PFSK-1 (cell line): ENCODE data around the gene RNF223.
A peak's percentile ranks its signal among the peaks of the same experiment; 100 is the strongest.

Experiments
- FOXP2 ChIP-seq: optimal IDR thresholded peaks from 2 replicates; pipeline ENCODE3; 2011; ENCODE audit warnings: borderline replicate concordance, control low read depth, inconsistent platforms; ENCODE audit not compliant: insufficient read depth; ENCODE audit errors: extremely low read length, extremely low read depth
- POLR2AphosphoS5 ChIP-seq: IDR thresholded peaks from 2 replicates; pipeline ENCODE4 v1.6.1; 2012; ENCODE audit warnings: low read depth, mild to moderate bottlenecking, control low read depth, low read length, moderate library complexity
- SIN3A ChIP-seq: IDR thresholded peaks from 2 replicates; pipeline ENCODE4 v1.6.1; 2012; ENCODE audit warnings: mild to moderate bottlenecking, low read length, moderate library complexity, borderline replicate concordance; ENCODE audit not compliant: insufficient read depth
- TAF1 ChIP-seq: IDR thresholded peaks from 2 replicates; pipeline ENCODE4 v1.6.1; 2012; ENCODE audit warnings: low read length, control low read depth, borderline replicate concordance; ENCODE audit not compliant: insufficient read depth
- TF ChIP-seq, protein P1 (sequence below), 2 experiments: IDR thresholded peaks; 2 replicates each; pipeline versions ENCODE4 v1.6.1 to v1.8.0; 2011 to 2012; ENCODE audit warnings: low read depth in 2 of 2, low read length in 2 of 2, control low read depth in 1 of 2, inconsistent platforms in 1 of 2, mild to moderate bottlenecking in 1 of 2, moderate library complexity in 1 of 2; ENCODE audit not compliant: insufficient read depth in 1 of 2

DNA sequence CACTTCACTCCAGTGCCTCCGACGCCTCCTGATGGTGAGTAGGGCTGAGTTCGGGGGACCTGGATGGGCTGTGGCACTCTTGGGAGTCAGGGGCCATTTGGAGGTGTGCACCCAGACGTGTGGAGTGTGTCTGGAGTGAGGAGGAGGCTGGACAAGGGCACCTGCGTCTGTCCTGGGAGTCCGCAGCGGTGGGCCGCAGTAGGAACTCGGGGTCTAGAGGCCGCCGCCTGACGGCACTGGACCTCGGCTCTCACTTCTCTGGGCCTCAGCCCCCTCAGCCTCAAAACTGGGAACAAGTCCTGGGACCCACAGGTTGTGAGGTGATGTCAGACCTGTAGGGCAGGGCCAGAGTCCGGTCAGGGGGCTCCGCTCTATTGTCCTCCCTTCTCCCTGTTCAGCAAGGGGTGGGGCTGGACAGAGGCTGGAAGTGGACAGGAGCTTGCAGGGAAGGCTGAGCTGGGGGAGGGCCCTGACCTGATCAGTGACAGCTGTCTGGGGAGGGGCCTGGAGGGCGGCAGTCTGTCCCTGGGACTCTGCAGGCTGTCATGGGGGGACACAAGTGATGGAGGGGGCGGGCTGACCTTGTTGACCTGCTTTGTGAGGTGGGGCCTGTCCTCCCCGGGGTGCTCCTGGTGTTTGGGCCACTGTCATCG lies 38.7 kb downstream of the RNF223 start:
- TF ChIP-seq POLR2AphosphoS5: no peak
- TF ChIP-seq, protein P1, sequence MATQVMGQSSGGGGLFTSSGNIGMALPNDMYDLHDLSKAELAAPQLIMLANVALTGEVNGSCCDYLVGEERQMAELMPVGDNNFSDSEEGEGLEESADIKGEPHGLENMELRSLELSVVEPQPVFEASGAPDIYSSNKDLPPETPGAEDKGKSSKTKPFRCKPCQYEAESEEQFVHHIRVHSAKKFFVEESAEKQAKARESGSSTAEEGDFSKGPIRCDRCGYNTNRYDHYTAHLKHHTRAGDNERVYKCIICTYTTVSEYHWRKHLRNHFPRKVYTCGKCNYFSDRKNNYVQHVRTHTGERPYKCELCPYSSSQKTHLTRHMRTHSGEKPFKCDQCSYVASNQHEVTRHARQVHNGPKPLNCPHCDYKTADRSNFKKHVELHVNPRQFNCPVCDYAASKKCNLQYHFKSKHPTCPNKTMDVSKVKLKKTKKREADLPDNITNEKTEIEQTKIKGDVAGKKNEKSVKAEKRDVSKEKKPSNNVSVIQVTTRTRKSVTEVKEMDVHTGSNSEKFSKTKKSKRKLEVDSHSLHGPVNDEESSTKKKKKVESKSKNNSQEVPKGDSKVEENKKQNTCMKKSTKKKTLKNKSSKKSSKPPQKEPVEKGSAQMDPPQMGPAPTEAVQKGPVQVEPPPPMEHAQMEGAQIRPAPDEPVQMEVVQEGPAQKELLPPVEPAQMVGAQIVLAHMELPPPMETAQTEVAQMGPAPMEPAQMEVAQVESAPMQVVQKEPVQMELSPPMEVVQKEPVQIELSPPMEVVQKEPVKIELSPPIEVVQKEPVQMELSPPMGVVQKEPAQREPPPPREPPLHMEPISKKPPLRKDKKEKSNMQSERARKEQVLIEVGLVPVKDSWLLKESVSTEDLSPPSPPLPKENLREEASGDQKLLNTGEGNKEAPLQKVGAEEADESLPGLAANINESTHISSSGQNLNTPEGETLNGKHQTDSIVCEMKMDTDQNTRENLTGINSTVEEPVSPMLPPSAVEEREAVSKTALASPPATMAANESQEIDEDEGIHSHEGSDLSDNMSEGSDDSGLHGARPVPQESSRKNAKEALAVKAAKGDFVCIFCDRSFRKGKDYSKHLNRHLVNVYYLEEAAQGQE (IDR thresholded peaks at IDR 0.05; ENCODE audit: insufficient read depth in 1 of 2, low read depth in 2 of 2, low read length in 2 of 2): peak in 1 of 2 experiments; percentile 70; a peak in 2 of 4 replicates
- TF ChIP-seq TAF1: no peak
- TF ChIP-seq SIN3A: no peak
- no peak for TF ChIP-seq FOXP2
